ENCODE measurements around the gene METTL25B. TPM values are rescaled to one million over a fixed set of nuclear protein-coding genes. Genes with fewer than 3 reads are reported as not detected.
A peak's percentile ranks its signal among the peaks of the same experiment; 100 is the strongest.

The METTL25B gene
- total and polyA plus RNA-seq, 10 of the 15 experiments (the other 5 are each of a cell fraction or from before 2014, with no cell fraction given) = 5.9 to 25.2 (median 13.5) TPM

GRCh38 chr1:156725683-156726280 lies 2.5 kb upstream of the METTL25B start (continued):
- TF ChIP-seq CTCF (IDR thresholded peaks at IDR 0.05 in 2 of 3, conservative IDR thresholded peaks at IDR 0.05 in 1 of 3; ENCODE audit: control insufficient read depth in 2 of 3, extremely low read depth in 1 of 3, insufficient read depth in 1 of 3, low read depth in 3 of 3, low read length in 3 of 3) (peak; percentile 96 to 98 (median 98); a peak in 5 of 6 replicates), SIN3A (IDR thresholded peaks at IDR 0.05; ENCODE audit: low read depth, low read length) (peak; percentile 61; the same call in 1 of the 2 replicates), MTA3 (IDR thresholded peaks at IDR 0.05; ENCODE audit: borderline replicate concordance, low read length) (no peak), IKZF1 (conservative IDR thresholded peaks at IDR 0.05) (peak; percentile 58; the same call in 1 of the 2 replicates), SMC3 (IDR thresholded peaks at IDR 0.05; ENCODE audit: borderline replicate concordance, low read length) (peak; percentile 80), TARDBP (IDR thresholded peaks at IDR 0.05; ENCODE audit: borderline replicate concordance) (no peak), POU2F2 (IDR thresholded peaks at IDR 0.05; ENCODE audit: borderline replicate concordance, low read depth, low read length) (no peak), MLLT1 (IDR thresholded peaks at IDR 0.05) (peak; percentile 38; the same call in 1 of the 2 replicates)

Measured in GM12878 (cell line).